Thyroid gland (tissue), 4 donors: ENCODE measurements around the gene AGFG2.
"Not testable (repeated sequence)": the region's sequence is repeated elsewhere in the genome, so short reads cannot be mapped to it uniquely, and the experiment has no call there.

ENCODE experiments used
- CTCF ChIP-seq, 6 experiments: fragments of 200-600 bp in 3 of 6; fragments of 450-650 bp in 3 of 6; sonication (generic) in 3 of 6; IDR thresholded peaks; one replicate each; pipeline ENCODE4 v1.5.1; 2016 to 2019; ENCODE audit warnings: antibody characterized with exemption in 6 of 6, mild to moderate bottlenecking in 2 of 6, inconsistent platforms in 1 of 6, moderate library complexity in 1 of 6
- POLR2A ChIP-seq, 2 donors: fragments of 450-650 bp; IDR thresholded peaks; one replicate each; pipeline ENCODE4 v1.6.1; 2017; ENCODE audit warnings: antibody characterized with exemption in 2 of 2, mild to moderate bottlenecking in 2 of 2, moderate library complexity in 1 of 2

DNA sequence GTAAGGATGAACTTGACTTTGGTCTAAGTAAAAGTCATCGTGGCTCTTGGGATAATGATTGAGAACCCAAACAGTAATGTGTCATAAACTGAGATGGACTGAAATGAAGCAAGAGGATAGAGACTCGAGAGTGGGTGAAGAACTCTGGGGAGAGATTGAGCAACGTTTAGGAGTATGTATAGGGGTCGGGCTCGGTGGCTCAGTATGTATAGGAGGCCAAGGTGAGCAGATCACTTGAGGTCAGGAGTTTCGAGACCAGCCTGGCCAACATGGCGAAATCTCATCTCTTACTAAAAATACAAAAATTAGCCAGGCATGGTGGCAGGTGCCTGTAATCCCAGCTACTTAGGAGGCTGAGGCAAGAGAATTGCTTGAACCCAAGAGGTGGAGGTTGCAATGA, 2.3 kb downstream of the AGFG2 start:
- not testable (repeated sequence) for TF ChIP-seq CTCF, POLR2A (IDR thresholded peaks at IDR 0.05)
